Activated CD4-positive, alpha-beta T cell treated with anti-CD3 and anti-CD28 coated beads, Interleukin-2, amount 10 ng/mL, durations not matched to agents 7 days and 5 days (primary cell): ENCODE results near the gene LDLRAD1. TPM values are rescaled to one million over a fixed set of nuclear protein-coding genes. Genes with fewer than 3 reads are reported as not detected.
"Not testable (repeated sequence)": the region's sequence is repeated elsewhere in the genome, so short reads cannot be mapped to it uniquely, and the experiment has no call there.

ENCODE experiments used
- CTCF ChIA-PET: fragments of 350-600 bp; sonication (Branson Sonifier 250); formaldehyde crosslinking; loops from one replicate; lab custom pipeline; 2021; ENCODE audit warnings: antibody characterized with exemption; lab: Charles Lee
- POLR2A ChIA-PET: fragments of 350-600 bp; sonication (Branson Sonifier 250); formaldehyde crosslinking; loops from one replicate; lab custom pipeline; 2021; ENCODE audit warnings: antibody characterized with exemption; lab: Charles Lee
- DNase-seq: peaks from one replicate; pipeline ENCODE4 v3.0.0-alpha.2; 2020
- H3K27ac Mint-ChIP-seq: one replicate; pipeline ENCODE4 v1.8.0; 2021; ENCODE audit warnings: mild to moderate bottlenecking, moderate library complexity, mixed read lengths
- H3K27me3 Mint-ChIP-seq: one replicate; pipeline ENCODE4 v1.8.0; 2021; ENCODE audit warnings: mixed read lengths
- H3K36me3 Mint-ChIP-seq: one replicate; pipeline ENCODE4 v1.8.0; 2021; ENCODE audit warnings: low read depth, mixed read lengths
- H3K4me1 Mint-ChIP-seq: one replicate; pipeline ENCODE4 v1.8.0; 2021; ENCODE audit warnings: mixed read lengths
- H3K4me3 Mint-ChIP-seq: one replicate; pipeline ENCODE4 v1.8.0; 2021; ENCODE audit warnings: mild to moderate bottlenecking, moderate library complexity, mixed read lengths
- H3K9me3 Mint-ChIP-seq: one replicate; pipeline ENCODE4 v1.8.0; 2021; ENCODE audit warnings: mixed read lengths
- total RNA-seq, 2 experiments: library from RNA; stranded (reverse); gene quantifications; one replicate each; pipeline ENCODE4 v1.2.3, GENCODE V29; 2021

The LDLRAD1 gene
- total RNA-seq, 2 experiments from 2014 or later, result not detected

GRCh38 chr1:54012008-54012325 lies 6.0 kb downstream of the LDLRAD1 start:
- Mint-ChIP-seq H3K9me3 (no peaks in the 10 kb centered on the region), H3K27me3 (peaks cover 2% of the 10 kb centered on the region), H3K4me1 (no peaks in the 10 kb centered on the region), H3K36me3 (no peaks in the 10 kb centered on the region), H3K4me3 (no peak overlapping the region), H3K27ac (no peak overlapping the region)
- DNase-seq, result no peak
- POLR2A ChIA-PET, result no interaction called here
- CTCF ChIA-PET, result interaction anchor here (1.0 kb wide), 1 partner anchor 9 kb away, joined by 4 read pairs; no protein-coding TSS in a partner anchor

- no peak for DNase-seq
- no peak overlapping the region for H3K4me3 Mint-ChIP-seq
- ChIA-PET CTCF (interaction anchor here (0.6 to 1.0 kb wide), 2 partner anchors 9 to 262 kb away, joined by 3 to 4 read pairs; no protein-coding TSS in a partner anchor), POLR2A (no interaction called here)
- H3K4me1 Mint-ChIP-seq, result no peaks in the 10 kb centered on the region
- no peaks in the 10 kb centered on the region for H3K9me3 Mint-ChIP-seq
- H3K36me3 Mint-ChIP-seq, result no peaks in the 10 kb centered on the region
- peaks cover 2% of the 10 kb centered on the region for H3K27me3 Mint-ChIP-seq
- no peak overlapping the region for H3K27ac Mint-ChIP-seq
Measured at GRCh38 chr1:54011316-54012007, 6.5 kb downstream of the LDLRAD1 start.

- ChIA-PET CTCF (interaction anchor here (0.6 kb wide), 1 partner anchor 261 kb away, joined by 3 read pairs; no protein-coding TSS in a partner anchor), POLR2A (no interaction called here)
- no peak overlapping the region for H3K4me3 Mint-ChIP-seq
- no peaks in the 10 kb centered on the region for H3K36me3 Mint-ChIP-seq
- H3K4me1 Mint-ChIP-seq, result no peaks in the 10 kb centered on the region
- no peaks in the 10 kb centered on the region for H3K9me3 Mint-ChIP-seq
- H3K27me3 Mint-ChIP-seq, result peaks cover 2% of the 10 kb centered on the region
- DNase-seq, result no peak
- H3K27ac Mint-ChIP-seq, result no peak overlapping the region
Measured at GRCh38 chr1:54010415-54011117, 7.4 kb downstream of the LDLRAD1 start.

GRCh38 chr1:54009406-54009805 lies 8.6 kb downstream of the LDLRAD1 start:
- Mint-ChIP-seq H3K27ac (no peak overlapping the region), H3K9me3 (no peaks in the 10 kb centered on the region), H3K4me1 (no peaks in the 10 kb centered on the region), H3K27me3 (peaks cover 2% of the 10 kb centered on the region), H3K36me3 (no peaks in the 10 kb centered on the region), H3K4me3 (no peak overlapping the region)
- POLR2A ChIA-PET, result no interaction called here
- DNase-seq, result no peak
- CTCF ChIA-PET, result no interaction called here

GRCh38 chr1:54008876-54009275 lies 9.1 kb downstream of the LDLRAD1 start:
- no peaks in the 10 kb centered on the region for H3K9me3 Mint-ChIP-seq
- CTCF ChIA-PET, result no interaction called here

GRCh38 chr1:54007613-54008012 lies 10.4 kb downstream of the LDLRAD1 start:
- H3K4me3 Mint-ChIP-seq, result no peak overlapping the region
- H3K9me3 Mint-ChIP-seq, result no peaks in the 10 kb centered on the region
- H3K27me3 Mint-ChIP-seq, result peaks cover 2% of the 10 kb centered on the region
- DNase-seq, result no peak
- H3K36me3 Mint-ChIP-seq, result no peaks in the 10 kb centered on the region
- H3K27ac Mint-ChIP-seq, result no peak overlapping the region
- POLR2A ChIA-PET, result no interaction called here
- no peaks in the 10 kb centered on the region for H3K4me1 Mint-ChIP-seq
- CTCF ChIA-PET, result no interaction called here

More at GRCh38 chr1:54008876-54009275, 9.1 kb downstream of the LDLRAD1 start:
- POLR2A ChIA-PET, result no interaction called here
- no peaks in the 10 kb centered on the region for H3K4me1 Mint-ChIP-seq
- H3K27me3 Mint-ChIP-seq, result peaks cover 2% of the 10 kb centered on the region
- no peak overlapping the region for H3K27ac Mint-ChIP-seq
- DNase-seq, result no peak
- H3K36me3 Mint-ChIP-seq, result no peaks in the 10 kb centered on the region
- H3K4me3 Mint-ChIP-seq, result no peak overlapping the region

GRCh38 chr1:54006508-54006907 lies 11.5 kb downstream of the LDLRAD1 start:
- H3K27me3 Mint-ChIP-seq, result no peaks in the 10 kb centered on the region
- POLR2A ChIA-PET, result no interaction called here
- no peak for DNase-seq
- H3K36me3 Mint-ChIP-seq, result no peaks in the 10 kb centered on the region
- H3K27ac Mint-ChIP-seq, result no peak overlapping the region
- H3K4me1 Mint-ChIP-seq, result no peaks in the 10 kb centered on the region
- CTCF ChIA-PET, result interaction anchor here (1.0 kb wide), 1 partner anchor 10 kb away, joined by 3 read pairs; no protein-coding TSS in a partner anchor
- H3K9me3 Mint-ChIP-seq, result no peaks in the 10 kb centered on the region
- no peak overlapping the region for H3K4me3 Mint-ChIP-seq

GRCh38 chr1:54004481-54005049 lies 13.4 kb downstream of the LDLRAD1 start:
- CTCF ChIA-PET, result no interaction called here
- H3K4me3 Mint-ChIP-seq, result no peak overlapping the region
- DNase-seq, result no peak

GRCh38 chr1:54003750-54004480 lies 14.1 kb downstream of the LDLRAD1 start:
- DNase-seq, H3K36me3 Mint-ChIP-seq, H3K9me3 Mint-ChIP-seq, H3K4me1 Mint-ChIP-seq, CTCF ChIA-PET, H3K27me3 Mint-ChIP-seq, H3K27ac Mint-ChIP-seq, H3K4me3 Mint-ChIP-seq, POLR2A ChIA-PET: not testable (repeated sequence)

More at GRCh38 chr1:54004481-54005049, 13.4 kb downstream of the LDLRAD1 start:
- no peaks in the 10 kb centered on the region for H3K36me3 Mint-ChIP-seq
- POLR2A ChIA-PET, result no interaction called here
- no peak overlapping the region for H3K27ac Mint-ChIP-seq
- no peaks in the 10 kb centered on the region for H3K27me3 Mint-ChIP-seq
- no peaks in the 10 kb centered on the region for H3K4me1 Mint-ChIP-seq
- no peaks in the 10 kb centered on the region for H3K9me3 Mint-ChIP-seq

GRCh38 chr1:54003249-54003646 lies 14.7 kb downstream of the LDLRAD1 start:
- Mint-ChIP-seq H3K36me3 (no peaks in the 10 kb centered on the region), H3K27ac (no peak overlapping the region), H3K9me3 (no peaks in the 10 kb centered on the region), H3K27me3 (no peaks in the 10 kb centered on the region), H3K4me3 (no peak overlapping the region), H3K4me1 (no peaks in the 10 kb centered on the region)
- POLR2A ChIA-PET, result no interaction called here
- DNase-seq, result no peak
- CTCF ChIA-PET, result no interaction called here

GRCh38 chr1:54002544-54003248 lies 15.3 kb downstream of the LDLRAD1 start:
- no peaks in the 10 kb centered on the region for H3K36me3 Mint-ChIP-seq
- H3K27ac Mint-ChIP-seq, result no peak overlapping the region
- ChIA-PET POLR2A (no interaction called here), CTCF (no interaction called here)
- no peaks in the 10 kb centered on the region for H3K4me1 Mint-ChIP-seq
- no peak overlapping the region for H3K4me3 Mint-ChIP-seq
- H3K9me3 Mint-ChIP-seq, result no peaks in the 10 kb centered on the region
- no peak for DNase-seq
- H3K27me3 Mint-ChIP-seq, result no peaks in the 10 kb centered on the region

GRCh38 chr1:54001591-54001990 lies 16.4 kb downstream of the LDLRAD1 start:
- H3K4me1 Mint-ChIP-seq, result no peaks in the 10 kb centered on the region
- peaks cover under 1% of the 10 kb centered on the region for H3K27me3 Mint-ChIP-seq
- no peak overlapping the region for H3K27ac Mint-ChIP-seq
- DNase-seq, result no peak
- no peak overlapping the region for H3K4me3 Mint-ChIP-seq
- CTCF ChIA-PET, result interaction anchor here (0.6 to 1.5 kb wide), 5 partner anchors 16 to 823 kb away, joined by 3 to 4 read pairs (median 3); no protein-coding TSS in a partner anchor
- no peaks in the 10 kb centered on the region for H3K36me3 Mint-ChIP-seq
- POLR2A ChIA-PET, result no interaction called here
- H3K9me3 Mint-ChIP-seq, result no peaks in the 10 kb centered on the region
